ENCODE results near the gene HEATR5A.
"Not testable (repeated sequence)": the region's sequence is repeated elsewhere in the genome, so short reads cannot be mapped to it uniquely, and the experiment has no call there.

HEATR5A gene

DNA sequence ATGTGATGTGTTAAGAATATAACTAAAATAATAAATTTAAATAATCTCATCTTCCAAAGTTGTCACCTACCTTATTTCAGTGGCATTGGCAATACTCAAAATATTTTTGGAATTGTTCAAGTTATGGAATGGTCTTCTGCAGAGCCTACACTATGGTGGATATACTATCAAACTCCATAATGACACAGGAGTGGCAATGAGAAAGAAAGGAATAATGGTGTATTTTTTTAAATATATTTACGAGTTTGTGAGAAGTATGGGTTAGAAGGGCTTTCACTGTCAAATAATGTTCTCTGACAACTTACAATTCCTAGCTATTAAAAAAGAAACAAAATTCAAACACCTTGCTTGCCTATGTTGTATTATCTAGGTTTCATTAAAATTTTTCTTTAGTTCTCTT, 38.1 kb downstream of the HEATR5A start:
- Histone ChIP-seq H3K4me3 (ENCODE audit: low read length) (no peak overlapping the region), H3K9ac (ENCODE audit: low read depth, low read length) (no peak overlapping the region), H3K4me1 (ENCODE audit: insufficient read depth, low read length) (no peaks in the 10 kb centered on the region), H3K36me3 (ENCODE audit: insufficient read depth, low read depth, low read length) (peaks cover 26% of the 10 kb centered on the region), H3K27me3 (ENCODE audit: insufficient read depth, low read length) (no peaks in the 10 kb centered on the region), H3K9me3 (ENCODE audit: insufficient read depth, low read depth, low read length) (no peaks in the 10 kb centered on the region), H3K27ac (ENCODE audit: low read length) (no peak overlapping the region)

DNA sequence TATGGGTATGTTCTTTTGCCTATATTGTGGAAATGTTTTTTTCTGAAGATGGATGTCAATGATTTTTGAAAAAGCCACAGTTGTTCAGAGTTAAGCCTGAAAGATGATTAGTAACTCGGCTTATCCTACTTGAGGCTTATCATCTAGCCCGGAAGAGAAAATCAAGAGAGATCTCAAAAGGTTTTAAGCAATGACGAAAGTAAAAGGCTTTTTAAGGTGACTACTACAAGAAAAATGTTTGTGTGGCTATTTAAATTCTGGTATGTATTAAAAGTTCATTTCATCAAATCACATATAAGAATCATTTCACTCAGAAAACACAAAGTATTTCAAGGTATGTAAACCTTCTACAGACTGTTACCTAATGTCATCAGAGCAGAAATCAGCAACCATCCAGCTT, 40.2 kb downstream of the HEATR5A start:
- H3K9me3 ChIP-seq (ENCODE audit: insufficient read depth, low read depth, low read length): no peaks in the 10 kb centered on the region
- H3K4me3 ChIP-seq (ENCODE audit: low read length): no peak overlapping the region
- no peak overlapping the region for H3K27ac ChIP-seq (ENCODE audit: low read length)
- no peaks in the 10 kb centered on the region for H3K4me1 ChIP-seq (ENCODE audit: insufficient read depth, low read length)
- H3K36me3 ChIP-seq (ENCODE audit: insufficient read depth, low read depth, low read length): peaks cover 26% of the 10 kb centered on the region
- H3K9ac ChIP-seq (ENCODE audit: low read depth, low read length): no peak overlapping the region
- H3K27me3 ChIP-seq (ENCODE audit: insufficient read depth, low read length): no peaks in the 10 kb centered on the region

DNA sequence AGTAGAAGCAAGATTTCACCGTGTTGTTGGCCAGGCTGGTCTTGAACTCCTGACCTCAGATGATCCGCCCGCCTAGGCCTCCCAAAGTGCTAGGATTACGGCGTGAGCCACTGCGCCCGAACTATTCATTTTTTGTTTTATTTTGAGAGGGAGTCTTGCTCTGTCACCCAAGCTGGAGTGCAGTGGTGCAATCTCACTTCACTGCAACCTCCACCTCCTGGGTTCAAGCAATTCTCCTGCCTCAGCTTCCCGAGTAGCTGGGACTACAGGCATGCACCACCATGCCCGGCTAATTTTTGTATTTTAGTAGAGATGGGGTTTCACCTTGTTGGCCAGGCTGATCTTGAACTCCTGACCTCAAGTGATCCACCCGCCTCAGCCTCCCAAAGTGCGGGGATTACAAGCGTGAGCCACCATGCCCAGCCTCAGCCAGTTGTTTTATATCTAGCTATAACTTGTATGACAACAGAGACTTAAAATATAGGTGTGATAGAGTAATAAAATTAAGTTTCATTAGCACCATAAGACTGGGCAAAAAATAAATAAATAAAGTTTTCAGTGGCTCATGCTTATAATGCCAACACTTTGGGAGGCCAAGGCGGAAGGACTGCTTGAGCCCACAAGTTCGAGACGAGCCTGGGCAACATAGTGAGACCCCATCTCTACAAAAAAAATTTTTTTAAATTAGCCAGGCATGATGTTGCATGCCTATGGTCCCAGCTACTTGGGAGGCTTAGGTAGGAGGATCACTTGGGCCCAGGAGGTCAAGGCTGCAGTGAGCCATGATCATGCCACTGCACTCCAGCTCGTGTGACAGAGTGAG, 41.0 kb downstream of the HEATR5A start:
- not testable (repeated sequence) for H3K27ac ChIP-seq (ENCODE audit: low read length); H3K9me3 ChIP-seq (ENCODE audit: insufficient read depth, low read depth, low read length); H3K9ac ChIP-seq (ENCODE audit: low read depth, low read length); H3K27me3 ChIP-seq (ENCODE audit: insufficient read depth, low read length); H3K4me1 ChIP-seq (ENCODE audit: insufficient read depth, low read length); H3K4me3 ChIP-seq (ENCODE audit: low read length)
- peaks cover 25% of the 10 kb centered on the region for H3K36me3 ChIP-seq (ENCODE audit: insufficient read depth, low read depth, low read length)

DNA sequence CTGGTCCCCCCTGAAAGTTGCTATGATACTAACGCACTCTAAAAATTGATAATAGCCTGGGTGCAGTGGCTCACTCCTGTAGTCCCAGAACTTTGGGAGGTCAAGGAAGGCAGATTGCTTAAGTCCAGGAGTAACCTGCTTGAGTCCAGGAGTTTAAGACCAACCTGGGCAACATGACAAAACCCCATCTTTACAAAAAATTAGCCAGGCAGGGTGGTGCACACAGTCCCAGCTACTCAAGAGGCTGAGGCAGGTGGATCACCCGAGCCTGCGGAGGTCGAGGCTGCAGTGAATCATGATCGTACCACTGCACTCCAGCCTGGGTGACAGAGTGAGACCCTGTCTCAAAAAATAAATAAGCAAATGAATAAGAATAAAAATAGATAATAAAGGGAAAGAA, 42.9 kb downstream of the HEATR5A start:
- Histone ChIP-seq H3K4me3 (ENCODE audit: low read length) (no peak overlapping the region), H3K36me3 (ENCODE audit: insufficient read depth, low read depth, low read length) (peaks cover 23% of the 10 kb centered on the region), H3K9me3 (ENCODE audit: insufficient read depth, low read depth, low read length) (no peaks in the 10 kb centered on the region), H3K9ac (ENCODE audit: low read depth, low read length) (no peak overlapping the region), H3K4me1 (ENCODE audit: insufficient read depth, low read length) (no peaks in the 10 kb centered on the region), H3K27ac (ENCODE audit: low read length) (no peak overlapping the region), H3K27me3 (ENCODE audit: insufficient read depth, low read length) (no peaks in the 10 kb centered on the region)

DNA sequence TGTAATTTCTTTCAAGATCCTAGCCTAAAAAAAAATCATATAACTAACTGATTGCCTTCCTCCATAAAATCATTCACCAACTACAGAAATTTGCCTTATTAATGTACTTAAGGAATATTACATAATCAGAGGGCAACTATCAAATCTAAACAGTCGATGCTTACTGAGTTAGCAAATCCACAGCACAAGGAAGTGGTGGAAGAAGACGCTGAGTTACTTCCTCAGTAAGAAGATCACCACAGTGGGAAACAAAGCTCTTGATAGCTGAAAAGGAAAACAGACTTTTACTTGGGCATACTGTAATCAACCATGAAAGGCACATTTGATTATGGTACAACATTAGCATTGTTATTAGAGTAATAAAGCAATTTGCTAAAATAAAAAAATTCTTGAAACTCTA, 48.7 kb downstream of the HEATR5A start:
- H3K36me3 ChIP-seq (ENCODE audit: insufficient read depth, low read depth, low read length): peaks cover 20% of the 10 kb centered on the region
- no peaks in the 10 kb centered on the region for H3K9me3 ChIP-seq (ENCODE audit: insufficient read depth, low read depth, low read length)
- no peak overlapping the region for H3K27ac ChIP-seq (ENCODE audit: low read length)
- H3K4me3 ChIP-seq (ENCODE audit: low read length): no peak overlapping the region
- H3K27me3 ChIP-seq (ENCODE audit: insufficient read depth, low read length): no peaks in the 10 kb centered on the region
- H3K9ac ChIP-seq (ENCODE audit: low read depth, low read length): no peak overlapping the region
- H3K4me1 ChIP-seq (ENCODE audit: insufficient read depth, low read length): no peaks in the 10 kb centered on the region

DNA sequence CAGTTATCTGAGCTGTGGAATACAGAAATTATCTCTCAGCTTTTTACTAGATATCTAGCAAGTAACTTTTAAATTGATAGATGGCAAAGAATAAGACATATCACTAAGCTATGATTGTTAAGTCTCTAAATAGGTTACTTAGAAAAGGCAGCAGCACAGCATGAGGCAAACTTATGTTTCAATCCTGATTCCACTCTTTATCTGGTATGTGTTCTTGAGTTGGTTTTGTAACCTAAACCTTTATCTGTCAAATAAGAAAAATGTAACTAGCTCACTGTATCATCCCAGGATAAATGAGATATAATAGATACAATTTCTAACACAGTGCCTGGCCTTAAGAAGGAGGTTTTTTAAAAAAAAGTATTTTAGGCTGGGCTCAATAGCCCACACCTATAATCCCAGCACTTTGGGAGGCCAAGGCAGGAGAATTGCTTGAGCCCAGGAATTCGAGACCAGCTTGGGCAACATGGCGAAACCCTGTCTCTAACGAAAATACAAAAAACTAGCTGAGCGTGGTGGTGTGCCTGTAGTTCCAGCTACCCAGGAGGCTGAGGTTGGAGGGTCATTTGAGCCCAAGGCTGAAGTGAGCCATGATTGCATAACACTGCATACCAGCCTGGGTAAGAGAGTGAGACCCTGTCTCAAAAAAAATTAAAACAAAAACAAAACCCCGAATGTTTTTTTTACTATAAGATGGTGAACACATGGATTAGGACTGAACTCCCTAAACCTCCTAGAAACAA, 56.8 kb downstream of the HEATR5A start:
- Histone ChIP-seq H3K27me3 (ENCODE audit: insufficient read depth, low read length) (no peaks in the 10 kb centered on the region), H3K9ac (ENCODE audit: low read depth, low read length) (no peak overlapping the region), H3K36me3 (ENCODE audit: insufficient read depth, low read depth, low read length) (no peaks in the 10 kb centered on the region), H3K4me3 (ENCODE audit: low read length) (no peak overlapping the region), H3K9me3 (ENCODE audit: insufficient read depth, low read depth, low read length) (no peaks in the 10 kb centered on the region), H3K27ac (ENCODE audit: low read length) (no peak overlapping the region), H3K4me1 (ENCODE audit: insufficient read depth, low read length) (no peaks in the 10 kb centered on the region)

DNA sequence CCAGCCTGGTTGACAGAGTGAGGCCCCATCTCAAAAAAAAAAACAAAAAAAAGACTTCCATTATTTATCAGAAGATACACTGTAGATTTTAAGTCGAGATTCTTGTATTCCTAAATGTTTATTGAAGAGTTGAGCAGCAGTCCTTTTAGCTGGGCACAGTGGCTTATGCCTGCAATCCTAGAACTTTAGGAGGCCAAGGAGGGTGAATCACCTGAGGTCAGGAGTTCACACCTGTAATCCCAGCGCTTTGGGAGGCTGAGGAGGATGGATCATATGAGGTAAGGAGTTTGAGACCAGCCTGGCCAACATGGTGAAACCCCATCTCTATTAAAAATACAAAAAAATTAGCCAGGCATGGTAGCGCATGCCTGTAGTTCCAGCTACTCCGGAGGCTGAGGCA, 57.6 kb downstream of the HEATR5A start:
- Histone ChIP-seq H3K4me3 (ENCODE audit: low read length) (no peak overlapping the region), H3K9me3 (ENCODE audit: insufficient read depth, low read depth, low read length) (no peaks in the 10 kb centered on the region), H3K27ac (ENCODE audit: low read length) (no peak overlapping the region), H3K27me3 (ENCODE audit: insufficient read depth, low read length) (no peaks in the 10 kb centered on the region), H3K36me3 (ENCODE audit: insufficient read depth, low read depth, low read length) (peaks cover 4% of the 10 kb centered on the region; the same call in 1 of the 2 replicates), H3K9ac (ENCODE audit: low read depth, low read length) (no peak overlapping the region), H3K4me1 (ENCODE audit: insufficient read depth, low read length) (no peaks in the 10 kb centered on the region)

DNA sequence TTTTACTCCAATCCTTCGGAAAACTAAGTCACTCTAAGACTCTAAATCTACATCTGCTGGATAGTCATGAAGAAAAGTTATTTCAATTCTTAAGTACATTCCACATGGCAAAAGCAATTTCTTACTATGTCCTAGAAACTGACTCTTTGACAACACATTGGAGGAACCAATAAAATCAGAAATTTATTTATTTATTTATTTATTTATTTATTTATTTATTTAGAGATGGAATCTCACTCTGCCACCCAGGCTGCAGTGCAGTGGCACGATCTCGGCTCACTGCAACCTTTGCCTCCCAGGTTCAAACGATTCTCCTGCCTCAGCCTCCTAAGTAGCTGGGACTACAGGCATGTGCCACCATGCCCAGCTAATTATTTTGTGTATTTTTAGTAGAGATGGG, 58.6 kb downstream of the HEATR5A start:
- H3K27ac ChIP-seq (ENCODE audit: low read length); H3K9me3 ChIP-seq (ENCODE audit: insufficient read depth, low read depth, low read length); H3K4me1 ChIP-seq (ENCODE audit: insufficient read depth, low read length); H3K4me3 ChIP-seq (ENCODE audit: low read length); H3K9ac ChIP-seq (ENCODE audit: low read depth, low read length); H3K36me3 ChIP-seq (ENCODE audit: insufficient read depth, low read depth, low read length); H3K27me3 ChIP-seq (ENCODE audit: insufficient read depth, low read length): not testable (repeated sequence)

DNA sequence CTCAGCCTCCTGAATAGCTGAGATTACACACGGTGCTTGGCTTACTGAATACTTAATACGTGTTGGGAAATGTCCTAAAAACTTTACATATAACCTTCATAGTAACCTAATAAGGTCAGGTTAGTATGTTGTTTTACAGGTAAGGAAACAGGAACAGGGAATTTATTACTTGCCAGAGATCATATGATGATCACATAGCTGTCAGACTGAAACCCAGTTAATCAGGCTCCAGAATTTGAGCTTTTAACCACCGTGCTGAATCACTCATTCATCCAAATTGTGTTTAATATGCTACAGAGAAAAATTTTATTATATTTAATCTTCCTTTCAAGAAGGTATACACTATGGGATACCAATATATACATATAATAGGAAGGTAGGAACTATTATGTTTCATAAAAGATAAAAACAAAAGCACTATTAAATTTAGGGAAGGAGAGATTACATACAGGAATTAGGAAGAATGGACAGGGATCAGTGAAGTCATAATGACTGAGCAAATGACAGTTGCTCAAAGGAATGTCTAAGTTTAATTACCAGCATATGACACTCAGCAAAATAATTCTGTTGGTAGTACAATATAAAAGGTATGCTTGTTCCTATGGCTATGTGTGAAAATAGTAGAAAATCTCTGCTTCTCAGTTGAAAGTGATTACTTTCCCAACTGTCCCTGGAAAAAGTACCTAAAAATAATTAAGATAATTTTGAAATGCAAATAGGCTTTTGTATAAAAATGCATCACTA, 59.3 kb downstream of the HEATR5A start:
- Histone ChIP-seq H3K4me1 (ENCODE audit: insufficient read depth, low read length) (no peaks in the 10 kb centered on the region), H3K4me3 (ENCODE audit: low read length) (no peak overlapping the region), H3K9me3 (ENCODE audit: insufficient read depth, low read depth, low read length) (no peaks in the 10 kb centered on the region), H3K9ac (ENCODE audit: low read depth, low read length) (no peak overlapping the region), H3K36me3 (ENCODE audit: insufficient read depth, low read depth, low read length) (peaks cover 4% of the 10 kb centered on the region; the same call in 1 of the 2 replicates), H3K27me3 (ENCODE audit: insufficient read depth, low read length) (no peaks in the 10 kb centered on the region), H3K27ac (ENCODE audit: low read length) (no peak overlapping the region)

DNA sequence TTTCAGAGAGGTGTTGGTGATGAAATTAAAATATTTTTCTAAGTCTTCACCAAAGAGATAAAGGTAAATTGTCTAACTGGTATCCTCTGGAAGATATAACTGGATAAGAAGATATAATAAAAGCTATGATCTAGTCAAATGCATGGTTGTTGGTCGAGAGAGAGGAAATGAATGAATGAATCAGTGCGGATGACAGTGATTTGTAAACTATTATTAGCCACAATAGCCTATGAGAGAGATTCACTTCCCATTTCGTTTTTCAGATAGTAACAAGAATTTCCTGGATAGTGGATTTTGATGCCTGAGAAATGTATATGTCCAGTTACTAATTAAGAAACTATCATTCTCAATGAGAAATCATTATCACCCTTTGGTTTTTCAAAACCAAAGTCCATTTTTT, 63.1 kb downstream of the HEATR5A start:
- Histone ChIP-seq H3K4me1 (ENCODE audit: insufficient read depth, low read length) (no peaks in the 10 kb centered on the region), H3K4me3 (ENCODE audit: low read length) (no peak overlapping the region), H3K27ac (ENCODE audit: low read length) (no peak overlapping the region), H3K36me3 (ENCODE audit: insufficient read depth, low read depth, low read length) (peaks cover 4% of the 10 kb centered on the region; the same call in 1 of the 2 replicates), H3K9me3 (ENCODE audit: insufficient read depth, low read depth, low read length) (no peaks in the 10 kb centered on the region), H3K27me3 (ENCODE audit: insufficient read depth, low read length) (no peaks in the 10 kb centered on the region), H3K9ac (ENCODE audit: low read depth, low read length) (no peak overlapping the region)

DNA sequence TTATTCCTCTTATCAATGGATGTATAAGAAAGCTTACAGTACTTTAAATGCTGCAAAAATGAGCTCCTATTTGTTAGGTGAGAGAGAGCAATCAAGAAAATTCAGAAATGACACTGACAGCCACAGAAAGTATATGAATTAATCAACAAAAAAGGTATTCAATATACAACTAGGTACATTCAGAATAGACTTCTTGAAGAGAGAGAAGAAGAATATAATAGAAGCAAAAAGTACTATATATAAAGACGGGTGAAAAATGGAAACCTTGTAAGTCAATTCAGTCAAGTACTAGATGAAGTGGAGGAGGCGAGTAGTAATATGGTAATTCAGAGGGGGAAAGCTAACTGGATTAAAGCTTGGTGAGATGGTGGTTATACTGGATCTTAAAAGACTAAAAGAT, 74.3 kb downstream of the HEATR5A start:
- Histone ChIP-seq H3K27ac (ENCODE audit: low read length) (no peak overlapping the region), H3K4me3 (ENCODE audit: low read length) (no peak overlapping the region), H3K36me3 (ENCODE audit: insufficient read depth, low read depth, low read length) (peaks cover 48% of the 10 kb centered on the region), H3K9ac (ENCODE audit: low read depth, low read length) (no peak overlapping the region), H3K27me3 (ENCODE audit: insufficient read depth, low read length) (no peaks in the 10 kb centered on the region), H3K4me1 (ENCODE audit: insufficient read depth, low read length) (no peaks in the 10 kb centered on the region), H3K9me3 (ENCODE audit: insufficient read depth, low read depth, low read length) (no peaks in the 10 kb centered on the region)
